Measurements from ENCODE around the gene IQCK.
"Not testable (repeated sequence)": the region's sequence is repeated elsewhere in the genome, so short reads cannot be mapped to it uniquely, and the experiment has no call there.

IQCK gene

GRCh38 chr16:19699472-19699871, 18.6 kb upstream of the IQCK start:
- no peak for DNase-seq (ENCODE audit: low spot score)

DNA sequence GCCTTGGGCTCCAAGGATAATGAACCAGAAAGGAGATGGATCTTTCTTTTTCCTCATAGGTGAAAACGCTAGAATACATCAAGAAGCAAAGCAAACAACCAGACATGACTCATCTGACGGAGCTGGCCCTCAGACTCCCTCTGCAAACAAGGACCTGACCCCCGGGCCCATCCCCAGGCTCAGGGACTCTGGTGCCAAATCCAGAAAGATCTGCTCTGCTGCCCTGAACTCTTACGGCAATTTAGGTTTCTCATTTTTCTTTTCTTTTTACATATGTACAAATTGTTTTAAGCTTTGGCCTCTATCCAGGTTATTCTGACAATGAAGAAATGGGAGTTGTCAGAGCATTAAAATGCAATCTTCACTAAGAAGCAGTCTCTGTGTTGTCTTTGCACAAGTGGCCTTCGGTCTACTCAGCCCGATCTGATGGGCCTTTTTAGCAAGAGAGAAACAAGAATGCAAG, 17.7 kb upstream of the IQCK start:
- DNase-seq (ENCODE audit: low spot score), result no peak

- DNase-seq (ENCODE audit: low spot score), result no peak
Measured at GRCh38 chr16:19701091-19701490, 17.0 kb upstream of the IQCK start.

GRCh38 chr16:19703172-19703889, 14.7 kb upstream of the IQCK start:
- DNase-seq (ENCODE audit: low spot score), result no peak

GRCh38 chr16:19704321-19705145, 13.5 kb upstream of the IQCK start:
- no peak for DNase-seq (ENCODE audit: low spot score)

DNA sequence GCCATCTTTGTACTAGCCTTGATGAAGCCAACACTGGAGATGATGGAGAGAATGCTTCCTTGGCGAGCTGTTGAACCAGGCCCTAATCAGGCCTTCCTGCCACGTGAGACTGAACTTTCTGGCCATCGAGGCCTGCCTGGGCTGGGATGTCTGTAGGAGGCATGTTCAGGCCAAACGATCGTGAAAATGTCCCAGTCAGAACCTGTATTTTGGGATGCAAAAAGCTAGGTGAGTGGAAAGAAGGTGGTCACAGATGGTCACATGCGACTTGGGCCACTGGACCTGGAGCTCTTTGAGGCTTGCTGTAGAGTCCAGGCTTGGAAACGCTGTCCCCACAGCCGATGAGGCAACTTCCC, 12.9 kb upstream of the IQCK start:
- no peak for DNase-seq (ENCODE audit: low spot score)

GRCh38 chr16:19705843-19706242, 12.2 kb upstream of the IQCK start:
- no peak for DNase-seq (ENCODE audit: low spot score)

DNA sequence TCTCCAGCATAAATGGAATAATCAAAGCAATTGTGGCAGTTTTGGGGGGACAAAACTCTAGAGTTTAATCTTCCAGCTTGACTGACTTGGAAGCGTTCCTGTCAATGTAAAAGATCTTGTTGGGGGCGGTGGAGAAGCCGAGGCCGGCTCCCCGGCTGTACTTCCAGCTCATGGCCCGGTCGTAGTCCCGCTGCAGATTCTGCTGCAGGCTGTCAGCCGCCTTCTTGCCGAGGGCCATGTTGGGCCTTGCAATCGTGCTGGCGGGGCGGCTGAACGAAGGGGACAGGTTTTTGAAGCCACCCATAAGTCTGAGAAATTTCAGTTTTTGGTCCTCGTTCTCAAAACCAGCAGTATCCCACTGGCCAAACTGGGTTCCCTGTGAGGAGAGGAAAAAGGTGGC, 11.2 kb upstream of the IQCK start:
- no peak for DNase-seq (ENCODE audit: low spot score)

DNA sequence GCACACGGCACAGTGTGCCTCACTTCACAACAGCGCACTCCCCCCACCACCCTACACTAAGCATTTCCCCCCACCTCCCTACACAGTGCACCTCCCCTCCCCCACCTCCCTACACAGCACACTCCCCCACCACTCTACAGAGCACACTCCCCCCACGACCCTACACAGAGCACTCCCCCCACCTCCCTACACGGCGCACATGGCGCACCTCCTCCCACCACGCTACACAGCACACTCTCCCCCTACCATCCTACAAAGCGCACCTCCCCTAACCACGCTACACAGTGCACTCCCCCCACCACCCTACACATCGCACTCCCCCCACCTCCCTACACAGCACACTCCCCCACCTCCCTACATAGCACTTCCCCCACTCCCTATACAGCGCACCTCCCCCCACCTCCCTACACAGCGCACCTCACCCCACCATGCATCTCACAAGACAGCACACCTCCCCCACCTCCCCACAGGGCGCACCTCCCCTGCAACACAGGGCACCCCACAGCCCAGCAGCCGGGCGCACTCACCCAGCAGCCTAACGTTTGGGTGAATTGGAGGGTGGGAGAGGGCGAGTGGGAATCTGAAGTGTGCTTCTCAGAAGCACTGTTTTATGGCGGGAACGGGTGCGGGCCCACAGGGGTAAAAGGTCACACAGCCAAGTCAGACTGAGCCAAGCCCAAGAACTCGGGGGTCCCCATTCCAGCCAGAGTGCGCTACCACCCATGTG, 10.3 kb upstream of the IQCK start:
- no peak for DNase-seq (ENCODE audit: low spot score)

- DNase-seq (ENCODE audit: low spot score), result no peak
Measured at GRCh38 chr16:19708296-19709205, 9.5 kb upstream of the IQCK start.

DNA sequence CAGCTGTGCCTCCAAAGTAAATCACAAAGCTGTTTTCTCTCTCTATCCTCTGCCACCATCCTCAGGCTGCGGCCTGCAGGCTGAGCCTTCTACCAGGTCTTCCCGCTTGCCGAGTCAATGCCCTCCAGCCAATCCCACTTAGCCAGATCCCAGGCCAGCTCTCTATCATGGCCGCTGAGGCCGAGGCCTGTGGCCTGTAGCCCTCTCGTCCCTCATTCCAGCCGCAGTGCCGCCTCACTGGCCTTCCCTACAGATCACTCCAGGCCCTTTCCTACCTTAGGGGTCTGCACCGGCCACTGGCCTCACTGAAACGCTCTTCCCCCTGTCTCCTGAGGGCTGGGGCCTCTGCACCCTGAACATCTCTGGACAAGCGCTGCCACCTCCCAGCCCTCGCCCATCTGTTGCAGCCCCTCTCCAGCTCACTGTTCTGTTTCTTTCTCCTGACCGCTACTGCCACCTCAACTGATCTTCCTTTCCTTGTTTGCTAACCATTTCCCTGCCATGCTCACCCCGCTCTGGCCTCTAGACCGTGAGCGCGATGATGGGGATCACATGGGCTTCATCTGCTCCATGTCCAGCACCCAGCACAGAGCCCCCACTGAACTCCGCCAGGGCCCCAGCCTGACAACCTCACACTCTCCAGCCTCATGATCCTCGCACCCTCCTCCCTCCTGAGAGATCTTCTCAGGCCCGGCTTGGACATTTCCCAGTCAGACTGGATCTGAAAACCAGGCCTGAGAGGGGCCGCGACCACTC, 8.5 kb upstream of the IQCK start:
- DNase-seq (ENCODE audit: low spot score), result no peak

DNA sequence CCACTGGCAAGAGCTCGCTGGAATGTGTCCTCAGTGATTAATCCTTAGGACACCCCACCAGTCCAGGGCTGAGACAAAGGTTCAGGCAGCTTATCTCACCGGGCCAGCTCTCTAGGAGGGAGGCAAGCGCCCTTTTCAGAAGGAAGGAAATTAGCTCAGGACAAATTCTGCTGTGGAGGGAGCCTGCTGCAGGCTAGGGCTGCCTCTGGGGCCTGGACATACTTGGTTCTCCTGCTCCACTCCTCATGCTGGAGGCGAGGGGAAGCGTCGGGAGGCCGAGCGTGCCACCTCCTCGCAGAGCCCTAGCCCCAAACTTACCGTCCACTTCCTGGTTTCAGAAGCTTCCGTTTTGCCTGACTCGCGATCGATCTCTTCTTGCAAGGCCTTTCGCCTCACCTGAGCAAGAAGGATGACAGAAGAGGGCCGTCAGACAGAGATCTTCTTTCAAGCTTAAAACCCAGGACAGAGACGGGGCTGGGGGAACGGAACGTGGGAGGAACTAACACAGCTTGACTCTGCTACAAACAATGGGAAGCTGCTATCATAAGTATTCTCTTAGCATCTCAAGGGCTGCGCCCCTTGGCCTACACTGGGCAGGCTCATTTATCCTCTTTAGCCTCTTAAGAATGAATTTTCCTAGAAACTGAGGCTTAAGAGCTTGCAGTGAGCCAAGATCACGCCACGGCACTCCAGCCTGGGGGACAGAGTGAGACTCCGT, 7.7 kb upstream of the IQCK start:
- DNase-seq (ENCODE audit: low spot score), result no peak

- DNase-seq (ENCODE audit: low spot score), result no peak
Measured at GRCh38 chr16:19710991-19711545, 7.0 kb upstream of the IQCK start.

- no peak for DNase-seq (ENCODE audit: low spot score)
Measured at GRCh38 chr16:19711643-19712042, 6.4 kb upstream of the IQCK start.

GRCh38 chr16:19712418-19713058, 5.5 kb upstream of the IQCK start:
- DNase-seq (ENCODE audit: low spot score), result no peak

- no peak for DNase-seq (ENCODE audit: low spot score)
Measured at GRCh38 chr16:19713697-19714096, 4.4 kb upstream of the IQCK start.

DNA sequence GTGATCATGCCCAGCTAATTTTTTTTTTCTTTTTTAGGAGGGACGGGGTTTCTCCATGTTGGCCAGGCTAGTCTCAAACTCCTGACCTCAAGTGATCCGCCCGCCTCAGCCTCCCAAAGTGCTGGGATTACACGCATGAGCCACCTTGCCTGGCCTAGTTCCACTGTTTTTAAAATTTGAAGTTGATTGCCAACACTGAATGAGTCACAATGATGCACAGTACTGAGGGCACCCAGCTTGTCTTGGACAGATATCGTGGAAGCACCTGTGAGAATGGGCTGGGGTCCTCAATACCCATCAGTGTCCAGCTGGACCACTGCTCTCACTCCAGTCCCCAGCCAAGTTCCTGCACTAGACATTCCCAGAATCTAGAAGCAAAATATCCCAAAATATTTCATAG, 2.5 kb upstream of the IQCK start:
- no peak for DNase-seq (ENCODE audit: low spot score)

- DNase-seq (ENCODE audit: low spot score), result no peak
Measured at GRCh38 chr16:19716183-19716582, 1.9 kb upstream of the IQCK start.

GRCh38 chr16:19716728-19717127, 1.3 kb upstream of the IQCK start:
- DNase-seq (ENCODE audit: low spot score), result not testable (repeated sequence)

- DNase-seq (ENCODE audit: low spot score), result no peak
Measured at GRCh38 chr16:19717314-19717713, 757 bp upstream of the IQCK start.
